B cell (primary cell): ENCODE results near the gene TRIM16.
"Not testable (repeated sequence)": the region's sequence is repeated elsewhere in the genome, so short reads cannot be mapped to it uniquely, and the experiment has no call there.

Experiments
- EZH2 ChIP-seq: IDR thresholded peaks from 2 replicates; pipeline ENCODE4 v1.6.1; 2012; ENCODE audit warnings: borderline replicate concordance, low read depth, mild to moderate bottlenecking, moderate library complexity, low read length; ENCODE audit not compliant: insufficient read depth, poor library complexity, severe bottlenecking
- TF ChIP-seq, protein P1 (sequence below): fragments of 200-600 bp; IDR thresholded peaks from one replicate; pipeline ENCODE4 v1.8.0; 2022; ENCODE audit warnings: antibody characterized with exemption, mild to moderate bottlenecking

DNA sequence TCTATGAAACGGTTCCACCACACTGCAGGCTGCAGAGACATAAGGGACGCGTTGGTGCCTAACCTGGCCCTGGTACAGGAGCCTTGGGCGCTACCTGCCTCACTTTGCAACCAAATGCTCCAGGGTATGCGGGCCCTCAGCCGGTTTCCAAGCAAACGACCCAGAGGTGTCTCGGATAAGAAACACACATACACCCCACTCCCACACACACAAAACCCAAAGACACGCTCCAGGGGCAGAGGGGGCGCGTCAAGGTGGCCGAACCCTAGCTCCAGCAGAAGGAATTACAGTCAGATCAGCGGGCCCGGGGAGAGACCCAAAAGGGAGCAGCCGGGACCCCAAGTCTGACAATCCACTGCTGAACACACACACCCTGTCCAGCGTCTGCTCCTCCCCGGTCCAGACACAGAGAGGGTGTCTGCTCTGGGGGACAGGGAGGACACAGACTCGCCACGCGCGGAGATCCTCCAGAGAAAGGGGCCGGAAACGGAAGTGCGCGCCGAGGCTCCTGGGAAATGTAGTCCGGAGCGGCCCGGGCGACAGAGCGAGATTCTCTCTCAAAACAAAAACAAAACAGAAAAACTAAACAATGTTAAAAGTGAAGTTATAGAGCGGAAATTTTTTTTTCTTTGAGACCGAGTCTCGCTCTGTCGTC is at the start of gene TRIM16:
- TF ChIP-seq, protein P1, sequence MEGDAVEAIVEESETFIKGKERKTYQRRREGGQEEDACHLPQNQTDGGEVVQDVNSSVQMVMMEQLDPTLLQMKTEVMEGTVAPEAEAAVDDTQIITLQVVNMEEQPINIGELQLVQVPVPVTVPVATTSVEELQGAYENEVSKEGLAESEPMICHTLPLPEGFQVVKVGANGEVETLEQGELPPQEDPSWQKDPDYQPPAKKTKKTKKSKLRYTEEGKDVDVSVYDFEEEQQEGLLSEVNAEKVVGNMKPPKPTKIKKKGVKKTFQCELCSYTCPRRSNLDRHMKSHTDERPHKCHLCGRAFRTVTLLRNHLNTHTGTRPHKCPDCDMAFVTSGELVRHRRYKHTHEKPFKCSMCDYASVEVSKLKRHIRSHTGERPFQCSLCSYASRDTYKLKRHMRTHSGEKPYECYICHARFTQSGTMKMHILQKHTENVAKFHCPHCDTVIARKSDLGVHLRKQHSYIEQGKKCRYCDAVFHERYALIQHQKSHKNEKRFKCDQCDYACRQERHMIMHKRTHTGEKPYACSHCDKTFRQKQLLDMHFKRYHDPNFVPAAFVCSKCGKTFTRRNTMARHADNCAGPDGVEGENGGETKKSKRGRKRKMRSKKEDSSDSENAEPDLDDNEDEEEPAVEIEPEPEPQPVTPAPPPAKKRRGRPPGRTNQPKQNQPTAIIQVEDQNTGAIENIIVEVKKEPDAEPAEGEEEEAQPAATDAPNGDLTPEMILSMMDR: not testable (repeated sequence)
- not testable (repeated sequence) for TF ChIP-seq EZH2
